ENCODE measurements around the gene POLRMT. TPM values are rescaled to one million over a fixed set of nuclear protein-coding genes. Genes with fewer than 3 reads are reported as not detected.
A peak's percentile ranks its signal among the peaks of the same experiment; 100 is the strongest.

The POLRMT gene
- total and polyA plus RNA-seq, 4 donors, result 16.1 to 76.7 (median 38.4) TPM

GRCh38 chr19:640161-640558 lies 6.8 kb upstream of the POLRMT start:
- no peak for DNase-seq
- Histone ChIP-seq H3K9me3 (ENCODE audit: control insufficient read depth in 4 of 4, insufficient read depth in 3 of 4, low read length in 3 of 4) (no peaks in the 10 kb centered on the region), H3K4me1 (ENCODE audit: control insufficient read depth in 5 of 5, insufficient read depth in 5 of 5, low read length in 5 of 5) (peaks cover 0 to 7% (median 4%) of the 10 kb centered on the region in 5 donors), H3K27me3 (ENCODE audit: control insufficient read depth in 3 of 3, insufficient read depth in 3 of 3, low read length in 2 of 3) (no peaks in the 10 kb centered on the region), H3K9ac (ENCODE audit: insufficient read depth in 1 of 2, low read length in 2 of 2) (no peak overlapping the region), H3K36me3 (ENCODE audit: control insufficient read depth in 4 of 4, insufficient read depth in 4 of 4, low read length in 4 of 4) (peaks cover 0 to 8% (median 0%) of the 10 kb centered on the region in 4 donors), H3K4me3 (no peak overlapping the region), H3K27ac (ENCODE audit: low read depth in 1 of 2, low read length in 1 of 2) (no peak overlapping the region)
- TF ChIP-seq, protein P1, sequence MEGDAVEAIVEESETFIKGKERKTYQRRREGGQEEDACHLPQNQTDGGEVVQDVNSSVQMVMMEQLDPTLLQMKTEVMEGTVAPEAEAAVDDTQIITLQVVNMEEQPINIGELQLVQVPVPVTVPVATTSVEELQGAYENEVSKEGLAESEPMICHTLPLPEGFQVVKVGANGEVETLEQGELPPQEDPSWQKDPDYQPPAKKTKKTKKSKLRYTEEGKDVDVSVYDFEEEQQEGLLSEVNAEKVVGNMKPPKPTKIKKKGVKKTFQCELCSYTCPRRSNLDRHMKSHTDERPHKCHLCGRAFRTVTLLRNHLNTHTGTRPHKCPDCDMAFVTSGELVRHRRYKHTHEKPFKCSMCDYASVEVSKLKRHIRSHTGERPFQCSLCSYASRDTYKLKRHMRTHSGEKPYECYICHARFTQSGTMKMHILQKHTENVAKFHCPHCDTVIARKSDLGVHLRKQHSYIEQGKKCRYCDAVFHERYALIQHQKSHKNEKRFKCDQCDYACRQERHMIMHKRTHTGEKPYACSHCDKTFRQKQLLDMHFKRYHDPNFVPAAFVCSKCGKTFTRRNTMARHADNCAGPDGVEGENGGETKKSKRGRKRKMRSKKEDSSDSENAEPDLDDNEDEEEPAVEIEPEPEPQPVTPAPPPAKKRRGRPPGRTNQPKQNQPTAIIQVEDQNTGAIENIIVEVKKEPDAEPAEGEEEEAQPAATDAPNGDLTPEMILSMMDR (IDR thresholded peaks at IDR 0.05; ENCODE audit: control extremely low read depth, extremely low read depth), result no peak
- no peak for ATAC-seq (ENCODE audit: insufficient read depth, low FRiP score)
- WGBS, 2 donors, result 47 to 63% methylated on average over 24 to 25 of the region's 25 CpGs

GRCh38 chr19:639253-640160 lies 6.2 kb upstream of the POLRMT start, which contains the start of gene FGF22:
Gene FGF22, plus strand, starts transcription at chr19:639879. Its CDS starts 47 bp downstream, at chr19:639926.
- Histone ChIP-seq H3K4me1 (ENCODE audit: control insufficient read depth in 5 of 5, insufficient read depth in 5 of 5, low read length in 5 of 5) (peaks cover 0 to 7% (median 4%) of the 10 kb centered on the region in 5 donors), H3K27me3 (ENCODE audit: control insufficient read depth in 3 of 3, insufficient read depth in 3 of 3, low read length in 2 of 3) (no peaks in the 10 kb centered on the region), H3K27ac (ENCODE audit: low read depth in 1 of 2, low read length in 1 of 2) (no peak within 1 kb of the TSS), H3K9me3 (ENCODE audit: control insufficient read depth in 4 of 4, insufficient read depth in 3 of 4, low read length in 3 of 4) (no peaks in the 10 kb centered on the region), H3K9ac (ENCODE audit: insufficient read depth in 1 of 2, low read length in 2 of 2) (peak within 1 kb of the TSS in 1 of 2 donors; percentile 23), H3K4me3 (peak within 1 kb of the TSS; percentile 35), H3K36me3 (ENCODE audit: control insufficient read depth in 4 of 4, insufficient read depth in 4 of 4, low read length in 4 of 4) (peaks cover 0 to 2% (median 0%) of the 10 kb centered on the region in 4 donors)
- TF ChIP-seq, protein P1 (IDR thresholded peaks at IDR 0.05; ENCODE audit: control extremely low read depth, extremely low read depth), result no peak
- DNase-seq, result peak; percentile 78 to 91 (median 85)
- peak; percentile 90 for ATAC-seq (ENCODE audit: insufficient read depth, low FRiP score)
- 5 to 7% methylated on average over 101 to 109 of the region's 109 CpGs for WGBS, 2 donors

DNA sequence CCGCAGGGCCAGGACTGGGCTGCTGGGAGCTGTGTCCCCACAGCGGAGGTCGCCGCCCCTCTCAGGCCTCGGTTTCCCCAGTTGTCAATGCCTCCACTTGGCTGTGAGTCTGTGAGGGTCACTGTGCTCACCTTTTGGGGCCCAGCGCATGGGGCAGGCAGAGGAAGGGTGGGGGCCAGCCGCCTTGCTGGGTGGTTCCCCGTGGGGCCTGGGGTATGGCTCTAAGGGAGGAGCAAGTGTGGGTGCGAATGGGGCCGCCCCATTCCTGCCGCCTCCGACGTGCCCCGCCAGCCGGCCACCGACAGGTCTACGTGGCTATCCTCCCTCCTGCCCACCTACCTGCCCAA lies 5.5 kb upstream of the POLRMT start:
- Histone ChIP-seq H3K9me3 (ENCODE audit: control insufficient read depth in 4 of 4, insufficient read depth in 3 of 4, low read length in 3 of 4) (no peaks in the 10 kb centered on the region), H3K4me3 (no peak overlapping the region), H3K9ac (ENCODE audit: insufficient read depth in 1 of 2, low read length in 2 of 2) (no peak overlapping the region), H3K36me3 (ENCODE audit: control insufficient read depth in 4 of 4, insufficient read depth in 4 of 4, low read length in 4 of 4) (no peaks in the 10 kb centered on the region), H3K27ac (ENCODE audit: low read depth in 1 of 2, low read length in 1 of 2) (no peak overlapping the region), H3K4me1 (ENCODE audit: control insufficient read depth in 5 of 5, insufficient read depth in 5 of 5, low read length in 5 of 5) (peaks cover 0 to 14% (median 4%) of the 10 kb centered on the region in 5 donors), H3K27me3 (ENCODE audit: control insufficient read depth in 3 of 3, insufficient read depth in 3 of 3, low read length in 2 of 3) (no peaks in the 10 kb centered on the region)
- DNase-seq (no peak), ATAC-seq (ENCODE audit: insufficient read depth, low FRiP score) (no peak)
- TF ChIP-seq, protein P1 (IDR thresholded peaks at IDR 0.05; ENCODE audit: control extremely low read depth, extremely low read depth), result no peak
- WGBS, 2 donors, result 65 to 73% methylated on average over 16 to 17 of the region's 17 CpGs
